Measurements from ENCODE around the gene ERCC4.
"Not testable (repeated sequence)": the region's sequence is repeated elsewhere in the genome, so short reads cannot be mapped to it uniquely, and the experiment has no call there.

Gene ERCC4

DNA sequence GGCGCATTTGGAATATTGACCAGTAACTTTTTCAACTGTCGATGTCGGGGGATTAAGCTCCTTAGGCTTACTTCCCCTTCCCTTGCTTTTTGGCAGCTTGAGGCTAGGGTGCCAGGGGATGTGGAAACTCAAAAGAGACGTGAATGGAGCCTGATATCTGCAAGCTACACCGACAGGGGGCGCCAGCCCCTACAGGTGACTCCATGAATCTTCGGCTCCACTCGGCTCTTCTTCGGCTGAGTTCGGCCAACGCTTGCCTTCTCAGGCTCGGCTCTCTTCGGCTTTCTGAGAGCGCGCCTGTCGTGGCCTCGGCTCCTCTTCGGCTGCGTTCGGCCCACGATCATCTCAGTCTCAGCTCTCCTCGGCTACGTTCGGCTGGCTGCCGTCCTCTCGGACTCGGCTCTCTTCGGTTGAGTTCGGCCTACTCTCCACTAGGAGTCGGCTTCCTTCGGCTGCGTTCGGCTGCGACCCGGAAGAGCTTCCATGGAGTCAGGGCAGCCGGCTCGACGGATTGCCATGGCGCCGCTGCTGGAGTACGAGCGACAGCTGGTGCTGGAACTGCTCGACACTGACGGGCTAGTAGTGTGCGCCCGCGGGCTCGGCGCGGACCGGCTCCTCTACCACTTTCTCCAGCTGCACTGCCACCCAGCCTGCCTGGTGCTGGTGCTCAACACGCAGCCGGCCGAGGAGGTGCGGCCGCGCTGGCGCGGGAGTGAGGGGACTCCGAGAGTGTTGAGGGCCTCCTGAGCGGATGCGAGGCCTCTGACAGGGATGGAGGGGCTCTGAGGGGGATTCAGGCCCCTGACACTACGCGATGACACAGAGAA lies at the start of gene ERCC4:
Gene ERCC4 (plus strand): TSS at position 472 of the 827 bp plus-strand sequence. CDS start 12 bp downstream, at position 484.
- DNase-seq = peak; percentile 96

DNA sequence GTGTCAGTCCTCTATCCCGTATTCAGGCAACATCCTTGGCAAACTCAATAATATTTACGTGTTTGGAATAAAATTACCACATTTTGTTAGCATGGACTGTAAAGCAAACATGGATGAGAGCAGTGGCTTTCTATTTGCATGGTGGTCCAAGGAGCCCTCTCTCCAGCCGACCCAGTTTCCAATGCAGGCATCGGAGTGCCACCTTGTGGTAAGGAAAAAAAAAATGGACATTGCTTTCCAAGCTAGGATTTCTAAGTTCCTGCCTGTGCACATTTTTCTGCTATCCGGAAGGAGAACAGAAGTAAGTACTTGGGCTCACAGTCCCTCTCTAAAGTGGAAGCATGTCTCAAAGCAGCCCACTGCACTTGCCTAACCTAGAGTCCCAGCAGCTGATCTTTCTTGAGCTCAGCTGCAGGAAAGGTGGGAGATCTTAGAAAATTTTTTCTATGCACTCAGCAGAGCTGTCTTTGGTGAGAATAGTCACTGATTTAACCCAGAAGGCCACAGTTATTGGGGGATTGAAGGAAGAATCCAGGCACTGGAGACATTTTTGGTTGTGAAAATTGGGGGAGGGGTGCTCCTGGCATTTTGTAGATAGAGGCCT lies 46.0 kb upstream of the ERCC4 start:
- DNase-seq = no peak

DNA sequence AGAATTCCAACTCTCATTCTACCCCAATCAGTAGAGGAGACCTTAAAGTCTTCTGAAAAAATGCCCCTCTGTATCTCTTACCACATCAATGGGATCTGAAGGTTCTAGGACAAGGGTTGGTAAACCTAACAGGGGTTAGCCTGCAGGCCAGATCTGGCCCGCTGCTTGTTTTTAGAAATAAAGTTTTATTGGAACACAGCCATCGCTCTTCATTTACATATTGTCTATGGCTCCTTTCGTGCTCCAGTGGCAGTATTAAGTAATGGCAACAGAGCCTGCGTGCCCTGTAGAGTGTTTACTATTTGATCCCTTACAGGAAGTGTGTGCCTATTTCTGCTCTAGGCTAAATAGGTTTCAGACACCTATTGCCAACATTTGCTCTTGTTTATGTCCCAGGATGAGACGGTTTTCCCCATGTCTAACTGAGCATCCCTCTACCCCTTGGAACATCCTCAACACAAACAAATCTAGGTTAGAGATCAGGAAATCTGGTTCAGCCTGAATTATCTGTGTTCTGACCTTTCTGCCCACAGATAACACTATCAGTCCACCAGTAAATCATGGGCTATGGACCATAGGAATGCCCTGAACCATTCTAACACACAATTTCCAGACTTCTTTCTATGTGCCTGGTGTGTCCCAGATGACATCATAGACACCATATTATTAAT lies 44.2 kb upstream of the ERCC4 start:
- no peak for DNase-seq

DNA sequence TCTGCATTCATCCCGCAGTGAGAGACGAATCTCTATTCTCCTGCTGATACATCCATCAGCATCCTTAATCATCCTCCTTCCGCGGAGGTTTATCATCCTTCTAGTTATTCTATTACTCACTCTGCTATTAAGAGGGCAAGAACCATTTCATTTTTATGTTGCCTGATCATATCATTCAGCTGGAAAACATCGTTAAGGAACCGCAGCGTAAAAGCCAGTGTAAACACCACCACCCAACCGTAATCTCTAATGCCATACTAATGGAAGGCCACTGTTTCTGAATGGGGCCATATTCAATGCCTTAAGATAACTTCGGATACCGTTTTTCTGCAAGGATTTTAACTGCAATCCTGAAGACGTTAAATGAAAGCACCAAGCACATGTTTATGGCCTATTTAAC lies 36.7 kb upstream of the ERCC4 start:
- DNase-seq = no peak

DNA sequence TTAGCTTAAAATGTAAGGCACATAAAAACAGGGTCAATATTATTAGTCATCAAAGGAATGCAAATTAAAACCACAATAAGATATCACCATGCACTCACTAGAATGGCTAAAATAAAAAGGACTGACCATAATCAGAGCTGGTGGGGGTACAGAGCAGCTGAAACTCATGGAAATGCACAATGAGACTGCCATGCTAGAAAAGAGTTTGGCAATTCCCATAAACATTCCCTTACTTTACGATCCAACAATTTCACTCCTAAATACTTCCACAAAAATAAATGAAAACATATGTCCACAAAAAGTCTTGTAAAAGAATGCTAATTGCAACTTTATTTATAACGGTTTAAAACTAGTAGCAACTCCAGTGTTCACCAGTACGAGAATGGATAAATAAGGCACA lies 36.1 kb upstream of the ERCC4 start:
- no peak for DNase-seq

DNA sequence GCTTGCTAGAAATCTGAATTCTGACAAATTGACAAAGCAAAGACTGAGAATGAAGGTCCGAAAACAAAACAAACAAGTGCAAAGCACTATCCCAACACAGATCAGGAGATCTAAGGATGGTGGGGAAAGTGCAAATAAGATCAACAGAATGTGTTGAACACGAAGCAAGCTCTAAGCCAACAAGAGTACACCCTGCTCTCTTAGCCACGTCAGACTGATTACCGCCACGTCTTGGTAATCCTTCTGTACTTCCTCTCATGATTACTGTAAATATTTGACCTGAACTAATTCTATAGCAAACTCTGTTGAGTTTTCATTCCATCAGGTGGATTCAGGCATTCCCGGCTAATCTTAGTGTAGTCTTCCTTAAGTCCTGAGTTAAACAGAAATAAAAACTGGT lies 34.3 kb upstream of the ERCC4 start:
- DNase-seq = no peak

DNA sequence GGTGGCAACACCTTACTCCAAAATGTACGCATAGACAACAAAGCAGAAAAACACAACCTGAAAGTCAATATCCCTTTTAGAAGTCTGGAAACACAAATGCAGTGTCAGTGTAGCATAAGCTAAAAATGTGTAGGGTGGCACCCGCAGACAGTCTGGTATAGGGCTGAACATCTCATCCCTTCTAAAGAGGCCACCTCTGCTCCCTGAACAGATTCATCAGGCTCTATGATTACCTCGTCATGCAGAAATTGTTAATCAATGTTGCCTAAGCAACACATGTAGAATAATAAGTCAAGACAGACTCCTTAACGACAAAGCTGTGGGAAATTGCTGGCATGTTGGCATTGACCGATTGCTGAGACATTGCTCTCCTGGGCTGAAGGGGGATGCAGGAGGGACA lies 33.3 kb upstream of the ERCC4 start:
- no peak for DNase-seq

DNA sequence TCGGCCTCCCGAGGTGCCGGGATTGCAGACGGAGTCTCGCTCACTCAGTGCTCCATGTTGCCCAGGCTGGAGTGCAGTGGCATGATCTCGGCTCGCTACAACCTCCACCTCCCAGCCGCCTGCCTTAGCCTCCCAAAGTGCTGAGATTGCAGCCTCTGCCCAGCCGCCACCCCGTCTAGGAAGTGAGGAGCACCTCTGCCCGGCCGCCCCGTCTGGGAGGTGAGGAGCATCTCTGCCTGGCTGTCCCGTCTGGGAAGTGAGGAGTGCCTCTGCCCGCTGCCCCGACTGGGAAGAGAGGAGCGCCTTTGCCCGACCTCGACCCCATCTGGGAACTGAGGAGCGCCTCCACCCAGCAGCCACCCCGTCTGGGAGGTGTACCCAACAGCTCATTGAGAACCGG lies 30.6 kb upstream of the ERCC4 start:
- DNase-seq = not testable (repeated sequence)

DNA sequence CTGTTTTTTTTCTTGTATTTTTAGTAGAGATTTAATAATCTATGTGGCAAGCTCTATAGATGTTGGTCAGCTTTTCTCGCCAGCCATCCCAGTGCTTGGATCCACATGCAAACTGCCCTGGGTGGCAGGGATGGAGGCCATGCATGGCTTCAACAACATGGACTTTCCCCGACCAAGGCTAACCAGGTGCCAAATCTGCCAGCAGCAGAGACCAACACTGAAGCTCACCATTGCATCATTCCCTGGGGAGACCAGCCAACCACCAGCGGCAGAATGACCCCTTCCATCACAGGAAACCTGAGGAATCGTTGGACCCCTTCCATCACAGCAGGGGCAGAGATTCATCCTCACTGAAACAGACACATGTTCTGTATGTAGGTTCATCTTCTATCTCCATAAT lies 27.7 kb upstream of the ERCC4 start:
- no peak for DNase-seq

DNA sequence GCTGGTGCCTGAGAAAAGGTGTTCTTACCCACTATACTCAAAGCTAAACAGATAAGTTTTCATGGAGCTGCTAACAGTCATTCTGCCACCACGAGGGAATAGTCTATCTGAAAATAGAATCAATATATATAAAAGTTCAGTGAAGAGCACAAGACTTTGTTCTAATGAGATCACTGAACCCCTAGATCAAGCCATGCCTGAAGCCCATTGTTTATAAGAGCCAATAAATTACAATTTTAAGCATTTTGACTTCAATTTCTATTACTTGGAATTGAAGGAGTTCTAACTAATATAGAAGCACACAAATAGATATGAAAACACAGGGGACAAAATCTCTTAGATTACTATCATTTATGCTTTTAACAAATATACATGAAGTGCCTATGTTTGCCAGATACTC lies 24.4 kb upstream of the ERCC4 start:
- no peak for DNase-seq

DNA sequence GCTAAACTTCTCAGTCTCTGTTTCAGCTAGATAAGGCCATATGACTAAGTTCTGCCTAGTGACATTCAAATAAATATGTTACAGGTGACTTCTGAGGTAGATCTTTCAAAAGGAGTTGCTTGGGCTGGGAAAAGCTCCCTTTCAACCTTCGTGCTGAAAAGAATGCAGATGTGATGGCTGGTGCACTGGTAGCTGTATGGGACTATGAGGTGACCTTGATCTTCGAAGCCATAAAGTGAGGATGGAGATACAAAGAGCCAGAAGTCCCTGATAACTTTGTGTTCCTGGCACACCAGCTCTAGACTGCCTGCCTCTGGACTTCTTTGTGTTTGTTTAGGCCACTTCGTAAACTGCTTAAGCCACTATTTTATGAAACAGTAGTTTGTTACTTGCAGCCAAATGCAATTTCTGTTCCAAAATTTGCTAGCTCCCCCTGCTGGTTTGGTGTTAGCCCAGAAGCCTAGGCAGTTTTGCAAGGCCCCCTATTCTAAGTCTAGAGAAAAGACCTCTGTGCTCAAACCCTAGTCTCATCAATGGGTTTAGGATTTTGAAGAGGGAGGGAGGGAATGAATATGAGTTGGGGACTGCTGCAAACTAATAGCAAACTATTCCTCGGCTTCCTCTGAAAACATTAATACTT lies 23.3 kb upstream of the ERCC4 start:
- DNase-seq = no peak

DNA sequence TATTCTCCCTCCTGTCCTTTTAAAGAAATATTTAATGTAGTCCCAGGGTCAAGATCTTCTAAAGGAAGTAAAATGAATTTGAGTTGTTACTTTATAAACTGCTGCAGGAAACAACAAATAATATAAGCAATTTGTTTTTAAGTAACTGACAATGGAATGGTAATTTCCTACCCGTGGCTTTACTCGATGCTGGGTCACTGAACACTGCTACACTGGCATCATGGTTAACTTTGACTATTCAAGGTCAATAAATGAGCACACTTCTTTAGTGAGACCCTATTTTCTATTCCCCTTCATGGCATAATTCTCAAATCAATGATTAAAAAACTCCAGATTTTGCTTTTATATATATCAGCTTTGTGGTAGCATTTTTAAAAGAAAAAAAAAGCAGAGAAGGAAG lies 22.1 kb upstream of the ERCC4 start:
- no peak for DNase-seq

DNA sequence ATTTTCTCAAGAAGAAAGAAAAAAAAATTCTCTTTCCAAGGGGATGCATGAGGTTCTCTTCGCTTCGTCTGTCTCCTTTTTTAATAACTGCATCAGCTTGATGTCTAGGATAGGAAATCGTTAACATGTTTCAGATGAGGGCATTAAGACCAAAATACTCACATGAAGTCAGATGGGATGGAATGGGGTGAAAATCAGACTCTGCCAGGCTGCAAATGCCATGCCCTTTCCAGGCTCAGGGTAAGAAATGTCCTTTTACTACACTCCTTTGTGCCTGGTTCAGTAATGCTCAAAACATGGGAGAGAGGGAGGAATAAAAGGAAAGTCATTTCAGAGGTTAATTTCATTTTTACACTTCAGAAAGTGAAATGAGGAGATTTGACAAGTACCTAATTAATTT lies 21.7 kb upstream of the ERCC4 start:
- no peak for DNase-seq

DNA sequence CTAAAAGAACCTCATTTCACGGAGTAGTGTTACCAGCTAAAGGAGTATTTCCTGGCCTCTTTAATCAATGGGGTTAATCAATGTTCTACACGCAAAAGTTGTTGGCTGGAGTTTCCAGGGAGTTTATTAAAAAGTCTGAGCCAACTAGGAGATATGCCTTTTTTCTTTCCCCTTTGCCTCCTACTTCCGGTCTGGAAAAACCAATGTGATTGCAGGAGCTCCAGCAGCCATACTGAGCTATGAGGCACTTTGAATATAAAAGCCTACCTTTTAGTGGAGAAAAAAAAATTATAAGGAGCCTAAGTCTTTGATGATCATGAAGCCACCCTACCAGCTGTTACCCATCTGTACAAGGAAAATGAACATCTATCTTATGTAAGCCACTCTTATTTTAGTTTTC lies 17.9 kb upstream of the ERCC4 start:
- DNase-seq = no peak

DNA sequence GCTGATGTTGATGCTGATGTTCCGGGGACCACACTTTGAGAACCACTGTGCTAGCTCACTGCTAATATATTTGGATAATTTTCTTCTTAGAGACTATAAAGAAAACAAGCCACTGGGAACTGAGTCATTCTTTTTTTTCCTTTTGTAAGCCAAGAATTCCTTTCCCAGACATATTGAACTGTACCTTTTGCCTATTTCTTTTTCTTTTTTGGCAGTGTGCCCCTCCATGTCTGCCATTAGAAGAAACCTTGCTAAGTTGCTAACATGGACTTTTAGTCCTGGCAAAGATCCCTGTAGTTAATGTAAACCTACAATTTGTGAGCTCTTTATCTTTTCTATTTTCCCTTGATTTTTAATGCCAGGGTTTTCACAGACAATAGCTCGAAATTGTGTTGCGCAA lies 17.3 kb upstream of the ERCC4 start:
- DNase-seq = no peak

DNA sequence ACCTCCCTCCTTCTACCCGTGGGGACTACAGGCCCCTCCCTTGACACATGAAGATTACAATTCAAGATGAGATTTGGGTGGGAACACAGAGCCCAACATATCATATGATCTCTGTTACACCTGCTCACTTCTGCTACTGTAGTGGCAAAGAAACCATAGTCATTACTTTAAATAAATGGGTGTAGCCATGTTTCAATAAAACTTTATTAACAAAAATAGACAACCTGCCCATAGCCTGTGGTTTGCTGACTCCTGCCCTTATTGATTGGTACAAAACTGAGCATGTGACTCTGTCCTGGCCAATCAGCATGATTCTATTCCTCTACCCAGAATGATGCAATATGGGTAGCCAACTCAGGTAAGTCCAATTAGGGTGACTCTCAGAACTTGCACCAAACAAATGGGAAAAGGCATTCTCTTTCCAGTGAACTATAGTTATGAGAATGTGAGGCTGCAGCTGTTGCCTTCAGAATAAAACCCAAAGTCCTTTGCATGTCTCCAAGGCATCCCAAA lies 15.7 kb upstream of the ERCC4 start:
- no peak for DNase-seq

DNA sequence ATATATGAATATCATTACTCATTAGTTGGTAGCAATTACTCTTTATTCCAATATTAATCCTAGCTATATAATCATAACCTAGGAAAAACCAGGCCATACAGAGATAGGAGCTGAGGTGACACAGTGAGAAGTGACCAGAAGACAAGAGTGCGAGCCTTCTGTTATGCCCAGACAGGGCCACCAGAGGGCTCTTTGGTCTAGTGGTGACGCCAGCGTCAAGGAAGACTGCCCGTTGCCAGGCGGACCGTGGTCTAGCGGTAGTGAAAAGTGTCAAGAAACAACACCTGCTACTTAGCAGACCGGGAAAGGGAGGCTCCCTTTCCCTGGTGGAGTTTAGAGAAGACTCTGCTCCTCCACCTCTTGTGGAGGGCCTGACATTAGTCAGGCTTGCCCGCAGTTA lies 15.1 kb upstream of the ERCC4 start:
- DNase-seq = not testable (repeated sequence)

DNA sequence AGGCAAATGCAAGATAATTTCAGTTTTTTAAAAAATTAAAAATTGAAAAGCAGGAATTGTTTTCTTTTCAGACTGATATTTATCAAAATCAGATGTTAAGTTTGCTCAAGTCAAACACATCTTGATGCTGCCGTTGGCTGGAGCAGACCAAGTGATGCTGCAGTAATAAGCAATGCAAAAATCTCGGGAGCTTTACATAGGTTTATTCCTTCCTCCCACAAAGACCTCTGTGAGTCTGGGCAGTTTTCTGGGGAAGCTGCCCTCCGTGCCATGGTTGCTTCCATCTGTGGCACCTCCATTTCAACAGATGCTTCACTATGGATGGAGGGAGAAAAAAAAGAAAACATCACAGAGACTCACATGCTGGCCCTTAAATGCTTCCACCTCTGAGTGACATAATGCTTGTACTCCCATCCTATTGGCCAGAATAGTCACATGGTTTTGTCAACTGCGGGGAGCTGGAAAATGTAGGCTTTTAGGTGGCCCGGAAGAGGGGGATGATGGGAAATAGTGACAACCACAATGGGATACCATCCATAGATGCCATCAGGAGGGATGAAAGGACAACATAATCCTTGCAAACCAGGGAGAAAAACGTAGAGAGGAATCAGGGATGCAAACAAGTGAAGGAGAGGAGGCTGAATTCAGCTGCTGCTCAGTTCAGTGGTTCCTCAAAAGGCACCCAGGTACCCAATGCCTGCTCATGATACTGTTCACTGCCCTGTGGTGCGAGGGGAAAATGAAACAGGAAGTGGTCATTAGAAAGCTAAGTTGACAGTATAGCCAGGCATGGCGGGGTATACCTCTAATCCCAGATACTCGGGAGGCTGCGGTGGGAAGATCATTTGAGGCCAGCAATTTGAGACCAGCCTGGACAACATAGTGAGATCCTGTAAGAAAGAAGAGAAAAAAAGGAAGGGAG lies 13.5 kb upstream of the ERCC4 start:
- DNase-seq = no peak

DNA sequence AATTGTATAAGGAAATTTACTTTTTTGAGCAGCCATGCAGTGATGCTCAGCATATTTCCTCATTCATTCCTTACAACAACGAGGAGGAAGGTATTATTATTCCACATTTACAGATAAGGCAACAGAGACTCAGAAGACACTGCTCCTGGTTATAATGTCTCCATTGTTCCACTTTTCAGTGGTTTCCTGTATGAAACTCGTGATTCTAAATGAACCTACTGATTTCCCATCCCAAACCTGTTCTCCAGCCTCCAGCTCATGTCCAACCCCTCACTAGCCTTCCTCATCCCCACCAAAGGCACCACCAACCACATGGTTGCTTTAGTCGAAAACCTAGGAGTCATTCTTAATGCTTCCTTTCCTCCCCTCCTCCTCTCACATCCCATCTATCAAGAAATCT lies 12.5 kb upstream of the ERCC4 start:
- DNase-seq = no peak

DNA sequence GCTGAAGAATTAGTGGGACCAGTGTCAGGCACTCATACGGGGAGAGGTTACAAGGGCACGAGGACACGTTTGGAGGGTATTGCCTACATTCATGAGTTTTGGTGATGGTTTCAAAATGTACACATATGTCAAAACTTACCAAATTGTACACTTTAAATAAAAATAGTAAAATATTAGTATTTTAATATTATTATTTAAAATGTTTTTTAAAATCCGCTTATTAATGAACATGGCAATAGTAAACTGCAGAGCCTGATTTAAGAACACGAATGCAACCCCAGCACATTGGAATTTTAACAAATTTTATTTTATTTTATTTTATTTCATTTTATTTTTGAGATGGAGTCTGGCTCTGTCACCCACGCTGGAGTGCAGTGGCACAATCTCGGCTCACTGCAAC lies 10.9 kb upstream of the ERCC4 start:
- no peak for DNase-seq

DNA sequence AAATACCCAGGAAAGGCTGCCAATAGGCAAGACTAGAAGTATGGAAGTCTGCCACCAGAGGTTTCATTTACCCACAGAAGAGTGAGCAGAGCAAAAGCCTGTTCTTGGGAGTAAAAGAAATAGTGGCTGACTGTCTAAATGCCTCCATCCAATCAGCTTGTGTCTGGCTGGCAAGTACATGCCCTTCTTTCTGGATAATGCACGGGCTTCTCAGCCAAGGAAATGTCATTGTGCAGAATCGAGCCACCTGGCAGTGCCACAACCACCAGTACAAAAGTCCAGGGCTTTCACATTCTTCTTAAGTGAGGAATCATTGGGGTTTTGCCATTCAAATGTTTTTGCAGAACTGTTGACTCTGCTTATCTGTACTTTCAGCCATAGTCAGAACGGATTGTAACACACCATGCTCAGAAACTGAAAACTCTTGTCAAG lies 10.1 kb upstream of the ERCC4 start:
- DNase-seq = no peak

DNA sequence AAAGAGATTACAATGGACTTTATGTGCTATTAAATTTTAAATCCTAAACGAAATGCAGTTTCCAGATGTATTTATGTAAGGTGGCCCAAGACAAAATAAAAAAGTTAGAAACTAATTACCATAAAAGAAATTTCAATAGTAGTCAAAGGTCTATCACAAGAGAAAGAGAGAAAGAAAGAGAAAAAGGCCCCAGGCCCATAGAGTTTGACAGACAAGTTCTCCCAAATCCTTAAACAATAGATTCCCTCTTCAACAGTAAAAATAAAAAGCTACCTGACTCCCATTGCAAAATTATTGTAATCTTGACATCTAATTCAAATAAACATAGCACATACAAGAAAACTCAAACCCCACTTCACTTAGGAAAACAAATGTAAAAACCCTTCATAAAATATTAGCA lies 8.6 kb upstream of the ERCC4 start:
- DNase-seq = no peak

Measured in NCI-H524 treated with DMSO at 0.1 percent for 48 hours (cell line).